Dermis blood vessel endothelial cell (primary cell): ENCODE measurements around the gene BEGAIN. TPM values are rescaled to one million over a fixed set of nuclear protein-coding genes. Genes with fewer than 3 reads are reported as not detected.

Experiments used
- DNase-seq: peaks from one replicate; pipeline ENCODE4 v3.0.0; 2010
- total RNA-seq: library from RNA; depleted of rRNA; stranded (reverse); fragments of >200 nt; gene quantifications from 2 replicates; pipeline ENCODE4 v1.2.3, GENCODE V29; 2014

Gene BEGAIN
- total RNA-seq, 1 donor from 2014 or later, result 0.17 TPM

GRCh38 chr14:100599981-100600380 lies 12.8 kb upstream of the BEGAIN start:
- DNase-seq, result no peak

- DNase-seq, result no peak
These were observed 7.4 kb upstream of the BEGAIN start for GRCh38 chr14:100594625-100594951.

- DNase-seq, result no peak
These were observed 6.8 kb upstream of the BEGAIN start for GRCh38 chr14:100593751-100594624.

GRCh38 chr14:100592972-100593371 lies 5.8 kb upstream of the BEGAIN start:
- DNase-seq, result no peak

- DNase-seq, result no peak
These were observed 5.3 kb upstream of the BEGAIN start for GRCh38 chr14:100592461-100592891.

GRCh38 chr14:100591453-100592371 lies 4.5 kb upstream of the BEGAIN start:
- no peak for DNase-seq

GRCh38 chr14:100590726-100591452 lies 3.7 kb upstream of the BEGAIN start:
- no peak for DNase-seq

- no peak for DNase-seq
These were observed 2.7 kb upstream of the BEGAIN start for GRCh38 chr14:100589760-100590469.

- no peak for DNase-seq
These were observed 2.0 kb upstream of the BEGAIN start for GRCh38 chr14:100589071-100589759.

GRCh38 chr14:100588671-100589070 lies 1.5 kb upstream of the BEGAIN start:
- DNase-seq, result no peak

- peak; percentile 15 for DNase-seq
These were observed 670 bp upstream of the BEGAIN start for GRCh38 chr14:100587763-100588411.

- DNase-seq, result no peak
These were observed 673 bp downstream of the BEGAIN start for GRCh38 chr14:100586403-100587085.

- no peak for DNase-seq
These were observed 1.1 kb downstream of the BEGAIN start for GRCh38 chr14:100586153-100586402.

GRCh38 chr14:100585448-100586152 lies 1.6 kb downstream of the BEGAIN start:
- no peak for DNase-seq

- no peak for DNase-seq
These were observed 2.9 kb downstream of the BEGAIN start for GRCh38 chr14:100584056-100585031.

- DNase-seq, result no peak
These were observed 4.0 kb downstream of the BEGAIN start for GRCh38 chr14:100583245-100583644.

- DNase-seq, result no peak
These were observed 4.6 kb downstream of the BEGAIN start for GRCh38 chr14:100582496-100583165.
